ENCODE measurements around the gene RPL32. TPM values are rescaled to one million over a fixed set of nuclear protein-coding genes. Genes with fewer than 3 reads are reported as not detected.

Gene RPL32
- total and polyA plus RNA-seq, 2 of the 4 experiments (the other 2 are of a cell fraction): 566 to 1,856 TPM

GRCh38 chr3:12828751-12829150, 12.6 kb downstream of the RPL32 start:
- H2BK5ac ChIP-seq (ENCODE audit: low read depth, low read length, poor library complexity, severe bottlenecking): no peak overlapping the region
- peaks cover 3% of the 10 kb centered on the region; the same call in 1 of the 2 replicates for H3K9me1 ChIP-seq (ENCODE audit: insufficient read depth, low read length)
- no peaks in the 10 kb centered on the region for H3K9me3 ChIP-seq (ENCODE audit: control insufficient read depth, insufficient read depth, low read length)
- in situ Hi-C loops (cut with MboI; ENCODE audit: low sequenced_read_pairs) (no loop called here), dilution Hi-C loops (cut with HindIII; ENCODE audit: low sequenced_read_pairs, unreplicated experiment) (no loop called here), intact Hi-C loops (cut with micrococcal nuclease) (no loop called here)
- H3K56ac ChIP-seq (ENCODE audit: extremely low read depth, insufficient read depth, low read length): no peak overlapping the region
- ChIA-PET CTCF (no interaction called here), POLR2A (ENCODE audit: unreplicated experiment) (no interaction called here)
- peaks cover 10% of the 10 kb centered on the region for H4K20me1 ChIP-seq (ENCODE audit: insufficient read depth, low read length)
- H3K14ac ChIP-seq (replicated peaks; ENCODE audit: low read depth, low read length): no peak overlapping the region
- H3K4me3 ChIP-seq (ENCODE audit: insufficient read depth, low read depth, low read length): no peak overlapping the region
- no TSS peak for BruUV-seq (replicated peaks)
- H2BK15ac ChIP-seq (ENCODE audit: low read depth, low read length): no peak overlapping the region
- H4K91ac ChIP-seq (ENCODE audit: insufficient read depth, low read depth, low read length): no peak overlapping the region
- H2AFZ ChIP-seq (replicated peaks; ENCODE audit: low read length, poor library complexity): no peak overlapping the region
- peaks cover 36% of the 10 kb centered on the region for H3K36me3 ChIP-seq (ENCODE audit: control insufficient read depth, insufficient read depth, low read length)
- no peak overlapping the region for H3K27ac ChIP-seq (ENCODE audit: insufficient read depth, low read length)
- TF ChIP-seq USF2 (IDR thresholded peaks at IDR 0.05; ENCODE audit: low read depth, low read length): no peak
- no peak for TF ChIP-seq MAFK (IDR thresholded peaks at IDR 0.05; ENCODE audit: low read depth, low read length)
- TF ChIP-seq SMC3 (IDR thresholded peaks at IDR 0.05; ENCODE audit: low read depth, low read length): no peak
- TF ChIP-seq RFX5 (IDR thresholded peaks at IDR 0.05; ENCODE audit: low read depth, low read length): no peak
- no peak for TF ChIP-seq RAD21 (IDR thresholded peaks at IDR 0.05; ENCODE audit: low read length)
- no peak for TF ChIP-seq CTCF (conservative IDR thresholded peaks at IDR 0.05; ENCODE audit: low read depth, low read length)
- no peak for TF ChIP-seq POLR2A (IDR thresholded peaks at IDR 0.05; ENCODE audit: low read depth, low read length)
- no peak for TF ChIP-seq MXI1 (IDR thresholded peaks at IDR 0.05; ENCODE audit: borderline replicate concordance, low read depth, low read length)
- no peak for TF ChIP-seq CEBPB (IDR thresholded peaks at IDR 0.05; ENCODE audit: low read depth, low read length)
- TF ChIP-seq, protein P1, sequence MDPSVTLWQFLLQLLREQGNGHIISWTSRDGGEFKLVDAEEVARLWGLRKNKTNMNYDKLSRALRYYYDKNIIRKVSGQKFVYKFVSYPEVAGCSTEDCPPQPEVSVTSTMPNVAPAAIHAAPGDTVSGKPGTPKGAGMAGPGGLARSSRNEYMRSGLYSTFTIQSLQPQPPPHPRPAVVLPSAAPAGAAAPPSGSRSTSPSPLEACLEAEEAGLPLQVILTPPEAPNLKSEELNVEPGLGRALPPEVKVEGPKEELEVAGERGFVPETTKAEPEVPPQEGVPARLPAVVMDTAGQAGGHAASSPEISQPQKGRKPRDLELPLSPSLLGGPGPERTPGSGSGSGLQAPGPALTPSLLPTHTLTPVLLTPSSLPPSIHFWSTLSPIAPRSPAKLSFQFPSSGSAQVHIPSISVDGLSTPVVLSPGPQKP (IDR thresholded peaks at IDR 0.05; ENCODE audit: borderline replicate concordance, low read depth, low read length): no peak
- TF ChIP-seq RCOR1 (IDR thresholded peaks at IDR 0.05; ENCODE audit: insufficient replicate concordance, low read length): no peak
- H2BK20ac ChIP-seq (ENCODE audit: low read depth, low read length): no peak overlapping the region
- no peak overlapping the region for H2AK5ac ChIP-seq (ENCODE audit: low read depth, low read length)
- no peak overlapping the region for H4K8ac ChIP-seq (ENCODE audit: low read depth in 2 of 2, low read length in 2 of 2)
- no peak overlapping the region for H2AK9ac ChIP-seq (replicated peaks; ENCODE audit: low read depth, low read length, poor library complexity)
- no peak overlapping the region for H3K4ac ChIP-seq (ENCODE audit: low read depth, low read length)
- H4K5ac ChIP-seq (ENCODE audit: low read depth, low read length): no peak overlapping the region
- no peak overlapping the region for H3K9ac ChIP-seq (ENCODE audit: low read depth, low read length)
- WGBS, 2 experiments (ENCODE audit: extremely low coverage in 2 of 2, insufficient read length in 1 of 2): 100% methylated on average over 1 of the region's 4 CpGs; no CpG with 5 or more reads in 1 of the 2 experiments
- no peak overlapping the region for H3K18ac ChIP-seq (ENCODE audit: low read depth, low read length)
- no peaks in the 10 kb centered on the region; a peak in 1 of 4 replicates for H3K79me1 ChIP-seq (ENCODE audit: low read depth in 1 of 2, low read length in 2 of 2)
- no peak overlapping the region for H2BK120ac ChIP-seq (ENCODE audit: low read depth, low read length)
- no peak overlapping the region for H3K23ac ChIP-seq (ENCODE audit: low read depth, low read length)
- H3K4me2 ChIP-seq (ENCODE audit: low read depth, low read length): no peak overlapping the region
- H3K27me3 ChIP-seq (ENCODE audit: control insufficient read depth, insufficient read depth, low read length): no peaks in the 10 kb centered on the region
- ATAC-seq (ENCODE audit: low read depth) (no peak), DNase-seq (no peak)
- H3K4me1 ChIP-seq (ENCODE audit: control insufficient read depth, insufficient read depth, low read length): no peaks in the 10 kb centered on the region
